ENCODE data around the gene RBMS2. TPM values are rescaled to one million over a fixed set of nuclear protein-coding genes. Genes with fewer than 3 reads are reported as not detected.

RBMS2 gene
- polyA plus RNA-seq, 1 of the 3 experiments (the other 2 are of a cell fraction), result 8.9 TPM

DNA sequence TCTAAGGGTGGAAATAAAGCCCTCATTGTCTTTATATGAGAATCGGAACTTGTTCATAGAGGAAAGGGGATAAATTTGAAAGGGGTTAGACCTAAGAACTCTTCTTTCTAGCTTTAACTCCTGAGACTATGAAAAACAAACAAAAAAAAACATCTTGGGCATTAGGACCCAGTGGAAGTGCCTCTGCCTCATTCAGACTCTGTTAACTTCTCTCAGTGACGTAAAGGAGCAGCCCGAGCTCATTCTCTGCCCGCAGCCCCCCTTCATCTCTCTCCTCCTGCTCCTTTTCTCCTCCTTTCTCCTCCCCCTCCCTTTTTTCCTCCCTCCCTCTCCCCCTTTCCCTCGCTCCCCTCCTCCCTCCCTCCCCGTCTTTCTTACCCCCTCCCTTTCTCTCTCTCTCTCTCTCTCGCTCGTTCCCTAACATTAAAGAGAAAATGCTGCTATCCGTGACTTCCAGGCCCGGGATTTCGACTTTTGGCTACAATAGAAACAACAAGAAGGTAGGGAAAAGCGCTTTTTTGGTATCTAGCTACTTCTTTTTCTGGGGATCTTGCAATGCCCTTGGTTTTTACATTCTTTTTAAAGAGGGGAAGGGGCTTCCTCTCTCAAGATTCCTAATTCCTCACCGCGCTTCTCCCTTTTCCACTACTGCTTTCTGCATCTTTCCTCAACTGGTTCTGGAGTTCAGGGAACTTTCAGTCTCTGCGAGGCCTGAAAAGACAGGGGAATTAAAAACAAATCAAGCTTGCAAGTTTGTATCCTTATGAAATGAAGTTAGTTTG, at the start of gene RBMS2 (continued):
- TF ChIP-seq YY1 (IDR thresholded peaks at IDR 0.05; ENCODE audit: low read depth) (no peak), FOXM1 (IDR thresholded peaks at IDR 0.05; ENCODE audit: low read depth) (no peak), JUND (IDR thresholded peaks at IDR 0.05) (no peak), ELF1 (IDR thresholded peaks at IDR 0.05) (no peak), PBX3 (IDR thresholded peaks at IDR 0.05) (no peak), EZH2phosphoT487 (IDR thresholded peaks at IDR 0.05; ENCODE audit: borderline replicate concordance, low read depth) (no peak), TAF1 (IDR thresholded peaks at IDR 0.05; ENCODE audit: borderline replicate concordance, low read depth, low read length) (peak; percentile 24; the same call in 1 of the 2 replicates), GATA2 (CRISPR knock-in tag; IDR thresholded peaks at IDR 0.05) (no peak), REST (IDR thresholded peaks at IDR 0.05; ENCODE audit: low read depth, low read length) (no peak)

DNA sequence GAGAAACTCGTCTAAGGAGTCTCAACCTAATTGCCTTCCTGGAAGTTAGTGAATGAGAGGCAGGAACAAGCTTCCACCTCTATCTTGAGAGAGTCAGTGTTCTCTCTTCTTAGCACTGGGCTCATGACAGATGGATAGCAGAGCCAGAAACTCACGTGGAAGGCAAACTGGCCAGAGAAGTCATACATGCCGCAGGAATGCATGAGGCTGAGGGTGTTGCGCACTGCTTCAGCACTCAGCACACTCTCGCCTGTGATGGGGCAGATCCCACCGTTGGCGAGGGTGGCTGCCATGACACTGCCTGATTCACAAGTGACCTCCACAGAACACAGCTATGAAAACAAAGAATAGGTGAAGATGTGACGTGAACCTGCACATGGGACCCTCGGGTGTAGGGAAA, 47.2 kb upstream of the RBMS2 start:
- ChIA-PET CTCF (interaction anchor here (1.2 kb wide), 1 partner anchor 40 kb away, joined by 3 read pairs; no protein-coding TSS in a partner anchor), POLR2A (no interaction called here)
- no peak overlapping the region for H2AFZ ChIP-seq (ENCODE audit: low read depth)
- H3K36me3 ChIP-seq (replicated peaks in 1 of 2; ENCODE audit: control insufficient read depth in 1 of 2, insufficient read depth in 2 of 2, low read length in 1 of 2), result peaks cover 6 to 13% of the 10 kb centered on the region in 2 experiments
- 91% methylated on average over 9 of the region's 9 CpGs for WGBS (ENCODE audit: low lambda C conversion rate)
- TF ChIP-seq EZH2phosphoT487 (IDR thresholded peaks at IDR 0.05; ENCODE audit: borderline replicate concordance, low read depth), result no peak
- TF ChIP-seq RXRA (IDR thresholded peaks at IDR 0.05; ENCODE audit: borderline replicate concordance, low read depth), result no peak
- TF ChIP-seq, protein P1, sequence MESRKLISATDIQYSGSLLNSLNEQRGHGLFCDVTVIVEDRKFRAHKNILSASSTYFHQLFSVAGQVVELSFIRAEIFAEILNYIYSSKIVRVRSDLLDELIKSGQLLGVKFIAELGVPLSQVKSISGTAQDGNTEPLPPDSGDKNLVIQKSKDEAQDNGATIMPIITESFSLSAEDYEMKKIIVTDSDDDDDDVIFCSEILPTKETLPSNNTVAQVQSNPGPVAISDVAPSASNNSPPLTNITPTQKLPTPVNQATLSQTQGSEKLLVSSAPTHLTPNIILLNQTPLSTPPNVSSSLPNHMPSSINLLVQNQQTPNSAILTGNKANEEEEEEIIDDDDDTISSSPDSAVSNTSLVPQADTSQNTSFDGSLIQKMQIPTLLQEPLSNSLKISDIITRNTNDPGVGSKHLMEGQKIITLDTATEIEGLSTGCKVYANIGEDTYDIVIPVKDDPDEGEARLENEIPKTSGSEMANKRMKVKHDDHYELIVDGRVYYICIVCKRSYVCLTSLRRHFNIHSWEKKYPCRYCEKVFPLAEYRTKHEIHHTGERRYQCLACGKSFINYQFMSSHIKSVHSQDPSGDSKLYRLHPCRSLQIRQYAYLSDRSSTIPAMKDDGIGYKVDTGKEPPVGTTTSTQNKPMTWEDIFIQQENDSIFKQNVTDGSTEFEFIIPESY (IDR thresholded peaks at IDR 0.05; ENCODE audit: borderline replicate concordance, low read depth), result no peak
- no peak for TF ChIP-seq JUND (IDR thresholded peaks at IDR 0.05)
- TF ChIP-seq MXI1 (IDR thresholded peaks at IDR 0.05; ENCODE audit: low read depth, low read length), result no peak
- TF ChIP-seq GABPA (IDR thresholded peaks at IDR 0.05; ENCODE audit: low read depth), result no peak
- no peak for TF ChIP-seq GATA2 (CRISPR knock-in tag; IDR thresholded peaks at IDR 0.05)
- TF ChIP-seq USF2 (IDR thresholded peaks at IDR 0.05; ENCODE audit: borderline replicate concordance, low read depth, low read length), result no peak
- no peak for TF ChIP-seq NRF1 (IDR thresholded peaks at IDR 0.05; ENCODE audit: low read depth, low read length)
- TF ChIP-seq RAD21 (IDR thresholded peaks at IDR 0.05; ENCODE audit: low read length), result no peak
- no peaks in the 10 kb centered on the region for H4K20me1 ChIP-seq (ENCODE audit: insufficient read depth)
- H3K9ac ChIP-seq, result no peak overlapping the region
- no peaks in the 10 kb centered on the region for H3K9me2 ChIP-seq
- H3F3A ChIP-seq (replicated peaks; ENCODE audit: insufficient read depth), result no peaks in the 10 kb centered on the region
- no peak overlapping the region for H3K4me2 ChIP-seq
- H3K9me3 ChIP-seq, result no peaks in the 10 kb centered on the region
- no peaks in the 10 kb centered on the region for H3K27me3 ChIP-seq (ENCODE audit: insufficient read depth)
- peaks cover 18% of the 10 kb centered on the region for H3K79me2 ChIP-seq (ENCODE audit: insufficient read depth)
- H3K27ac ChIP-seq (ENCODE audit: low read depth in 2 of 2, low read length in 1 of 2), result no peak overlapping the region
- DNase-seq, result no peak
- no peak overlapping the region for H3K4me3 ChIP-seq (ENCODE audit: low read depth in 2 of 2, low read length in 1 of 2)
- H3K4me1 ChIP-seq (ENCODE audit: control insufficient read depth in 1 of 2, insufficient read depth in 2 of 2, low read depth in 1 of 2, low read length in 1 of 2), result peaks cover 4 to 6% of the 10 kb centered on the region in 2 experiments; a peak in 1 of 4 replicates
